ENCODE data around the gene RYR2. TPM values are rescaled to one million over a fixed set of nuclear protein-coding genes. Genes with fewer than 3 reads are reported as not detected.

RYR2 gene
- total RNA-seq, 1 experiment from 2014 or later = 2.3 TPM

DNA sequence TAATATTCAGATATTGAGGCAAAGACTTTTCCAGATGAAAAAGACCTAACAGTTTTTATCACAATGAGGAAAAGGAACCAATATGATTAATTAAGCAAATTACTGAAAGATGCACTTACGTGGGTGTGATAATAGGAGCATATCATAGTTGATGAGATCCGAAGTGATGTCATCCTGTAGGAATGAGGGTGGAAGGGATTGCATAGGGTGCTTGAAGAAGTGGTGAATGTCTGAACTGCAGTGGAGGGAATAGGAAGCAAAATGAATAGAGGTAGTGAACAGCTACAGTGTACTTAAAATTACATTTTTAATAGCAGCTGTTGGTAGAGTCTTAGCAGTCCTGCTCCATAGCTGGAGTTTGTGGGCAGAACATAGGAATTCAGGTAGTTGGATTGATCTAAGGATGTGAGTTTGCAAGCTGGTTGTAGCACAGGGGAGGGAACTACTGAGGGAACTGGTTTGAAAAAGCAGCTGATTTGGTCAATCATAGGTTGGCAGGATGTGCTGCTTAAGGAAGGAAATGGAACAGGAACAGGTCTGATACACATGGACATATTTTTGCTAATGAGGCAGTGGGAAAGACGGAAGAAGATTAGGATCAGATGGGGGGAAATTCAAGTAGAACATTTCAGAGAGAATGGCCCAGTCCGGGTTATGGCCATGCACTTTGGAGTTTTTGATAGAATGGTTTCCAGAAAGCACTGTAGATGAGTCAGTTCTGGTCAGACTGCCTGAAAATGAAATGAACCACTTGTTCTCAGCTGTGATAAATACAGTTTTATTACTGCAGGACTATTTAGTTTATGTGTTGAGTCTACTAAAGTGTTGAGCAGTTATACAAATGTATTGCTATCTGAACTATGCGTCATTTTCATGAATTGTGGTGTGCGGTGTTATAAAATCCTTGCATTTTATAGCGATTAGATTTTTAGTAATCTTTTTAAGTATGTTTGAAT, 155.8 kb downstream of the RYR2 start:
- peak; percentile 27 for DNase-seq (ENCODE audit: low spot score)

GRCh38 chr1:237199026-237199425, 157.0 kb downstream of the RYR2 start:
- peak; percentile 51 for DNase-seq (ENCODE audit: low spot score)

GRCh38 chr1:237201155-237201554, 159.2 kb downstream of the RYR2 start:
- no peak for DNase-seq (ENCODE audit: low spot score)

DNA sequence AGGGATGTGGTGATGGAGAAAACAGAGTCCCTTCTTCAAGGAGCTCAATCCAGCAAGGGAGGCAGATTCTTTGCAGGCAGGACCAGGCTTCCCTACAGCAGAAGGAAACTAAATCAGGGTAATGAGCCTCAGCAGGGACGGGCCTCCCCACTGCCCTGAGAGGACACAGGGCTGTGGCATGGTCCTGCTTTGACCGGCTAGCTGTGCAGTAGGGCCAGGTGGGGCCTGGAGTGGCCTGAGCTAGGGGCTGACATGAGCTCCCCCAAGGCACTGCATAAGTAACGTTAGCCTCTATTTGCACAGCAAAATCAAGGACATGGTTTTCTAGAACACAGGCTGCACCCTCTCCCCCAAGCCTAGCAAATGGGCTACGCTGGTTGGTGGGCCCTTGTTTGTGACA, 162.9 kb downstream of the RYR2 start:
- DNase-seq (ENCODE audit: low spot score) = no peak

- DNase-seq (ENCODE audit: low spot score) = peak; percentile 40
Observed at GRCh38 chr1:237205400-237206064, 163.5 kb downstream of the RYR2 start.

- no peak for DNase-seq (ENCODE audit: low spot score)
Observed at GRCh38 chr1:237206065-237206414, 164.1 kb downstream of the RYR2 start.

- DNase-seq (ENCODE audit: low spot score) = no peak
Observed at GRCh38 chr1:237211031-237211430, 169.0 kb downstream of the RYR2 start.

- DNase-seq (ENCODE audit: low spot score) = no peak
Observed at GRCh38 chr1:237211540-237211939, 169.6 kb downstream of the RYR2 start.

DNA sequence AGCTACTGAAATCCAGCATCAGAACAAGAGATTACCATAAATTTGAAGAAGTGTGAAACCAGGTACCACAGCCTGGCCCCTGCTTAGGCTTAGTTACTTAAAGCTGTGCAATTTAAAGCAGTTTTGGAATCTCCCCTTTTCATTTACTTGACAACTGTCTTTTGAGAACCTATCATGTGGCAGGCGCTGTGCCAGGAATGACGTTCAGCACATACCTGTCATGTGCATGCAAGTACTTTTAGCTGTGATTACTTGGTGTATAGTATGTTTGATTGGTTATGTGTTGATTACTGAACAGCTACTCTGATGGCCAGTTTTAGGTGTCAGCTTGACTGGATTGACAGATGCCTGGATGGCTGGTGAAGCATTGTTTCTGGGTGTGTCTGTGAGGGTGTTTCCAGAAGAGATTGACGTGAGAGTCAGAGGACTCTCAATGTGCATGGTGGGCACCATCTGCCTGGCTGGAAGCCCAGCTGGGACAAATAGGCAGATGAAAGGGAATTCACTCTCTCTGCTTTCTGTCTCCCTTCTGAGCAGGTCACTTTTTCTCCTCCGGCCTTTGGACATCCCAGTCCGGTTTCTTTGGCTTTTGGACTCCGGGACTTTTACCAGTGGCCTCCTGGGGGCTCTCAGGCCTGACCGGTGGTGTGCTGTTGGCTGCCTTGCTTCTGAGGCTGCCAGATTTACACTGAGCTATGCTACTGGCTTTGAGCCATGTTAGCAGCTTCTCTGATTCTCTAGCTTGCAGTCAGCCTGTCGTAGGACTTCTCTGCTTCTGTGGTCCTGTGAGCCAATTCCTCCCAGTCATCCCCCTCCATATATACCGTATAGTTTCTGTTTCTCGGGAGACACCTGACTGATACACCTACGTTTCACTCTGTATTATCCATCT, 178.0 kb downstream of the RYR2 start:
- no peak for DNase-seq (ENCODE audit: low spot score)

- DNase-seq (ENCODE audit: low spot score) = no peak
Observed at GRCh38 chr1:237223419-237223818, 181.4 kb downstream of the RYR2 start.

DNA sequence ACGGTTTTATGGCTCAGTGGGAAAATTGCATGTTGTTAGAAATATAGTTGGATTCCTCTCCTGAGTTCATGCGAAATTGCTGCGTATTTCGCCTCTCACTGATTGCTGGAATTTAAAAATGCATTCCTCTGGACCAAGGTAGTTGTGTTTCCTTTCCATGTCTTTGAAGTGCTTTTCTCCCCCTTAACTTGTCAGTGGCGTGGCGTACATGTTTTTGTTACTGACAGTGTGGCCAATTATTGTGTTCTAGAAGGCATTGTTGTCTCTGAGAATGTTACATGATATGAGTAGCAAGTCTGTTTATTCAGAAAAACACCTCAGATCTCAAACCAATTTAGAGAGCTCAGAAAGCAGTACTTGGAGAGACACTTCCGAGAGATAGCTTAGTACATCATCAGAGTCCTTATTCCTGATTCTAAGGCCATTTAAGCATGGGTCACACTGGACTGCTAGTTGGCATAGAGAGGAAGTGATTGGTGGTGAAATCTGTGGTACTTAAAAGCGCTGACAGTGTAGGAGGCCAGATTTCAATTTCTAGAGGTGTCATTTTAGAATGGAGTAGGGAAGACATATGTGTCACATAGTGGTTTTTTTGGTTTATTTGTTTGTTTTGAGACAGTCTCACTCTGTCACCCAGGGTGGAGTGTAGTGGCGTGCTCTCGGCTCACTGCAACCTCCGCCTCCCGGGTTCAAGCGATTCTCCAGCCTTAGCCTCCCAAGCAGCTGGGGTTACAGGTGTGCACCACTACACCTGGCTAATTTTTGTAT, 184.4 kb downstream of the RYR2 start:
- no peak for DNase-seq (ENCODE audit: low spot score)

DNA sequence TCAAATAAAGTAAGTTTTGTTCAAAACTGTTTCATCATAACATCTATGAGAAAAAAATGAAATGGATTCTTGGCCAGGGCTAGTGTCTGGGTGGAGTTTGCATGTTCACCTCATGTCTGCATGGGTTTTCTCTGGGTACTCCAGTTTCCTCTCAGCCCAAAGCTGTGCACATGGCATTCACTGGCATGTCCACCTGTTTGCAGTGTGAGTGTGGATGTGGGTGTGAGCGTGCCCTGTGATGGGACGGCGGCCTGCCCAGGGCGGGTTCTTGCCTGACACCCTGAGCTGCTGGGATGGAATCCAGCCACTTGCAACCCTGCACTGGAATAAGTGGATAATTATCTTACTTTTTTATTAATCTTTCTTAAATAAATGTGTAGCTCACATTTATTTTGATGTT, 185.5 kb downstream of the RYR2 start:
- no peak for DNase-seq (ENCODE audit: low spot score)

GRCh38 chr1:237228421-237228820, 186.4 kb downstream of the RYR2 start:
- DNase-seq (ENCODE audit: low spot score) = no peak

- no peak for DNase-seq (ENCODE audit: low spot score)
Observed at GRCh38 chr1:237229333-237229732, 187.3 kb downstream of the RYR2 start.

GRCh38 chr1:237232501-237232900, 190.5 kb downstream of the RYR2 start:
- DNase-seq (ENCODE audit: low spot score) = no peak

DNA sequence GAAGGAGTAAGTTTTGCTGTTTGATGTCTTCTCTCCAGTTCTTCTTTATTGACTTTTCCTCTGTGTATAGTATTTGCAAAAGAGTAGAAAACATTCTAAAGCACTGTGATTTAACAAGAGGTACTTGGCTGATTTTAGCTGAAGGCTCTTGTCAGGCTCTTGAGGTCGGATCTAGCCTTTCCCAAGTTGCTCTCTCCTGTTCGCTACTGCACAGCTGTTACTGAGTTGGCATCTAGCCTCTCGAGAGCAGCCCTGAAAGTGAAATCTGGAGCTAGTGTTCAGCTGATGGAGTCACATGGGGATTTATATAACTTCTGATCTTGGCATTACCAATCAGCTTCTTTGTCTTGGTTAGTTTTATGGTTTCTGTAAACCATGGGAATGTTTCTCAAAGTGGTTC, 193.1 kb downstream of the RYR2 start:
- DNase-seq (ENCODE audit: low spot score) = no peak

GRCh38 chr1:237237721-237238120, 195.7 kb downstream of the RYR2 start:
- DNase-seq (ENCODE audit: low spot score) = no peak

- no peak for DNase-seq (ENCODE audit: low spot score)
Observed at GRCh38 chr1:237239248-237239647, 197.3 kb downstream of the RYR2 start.

DNA sequence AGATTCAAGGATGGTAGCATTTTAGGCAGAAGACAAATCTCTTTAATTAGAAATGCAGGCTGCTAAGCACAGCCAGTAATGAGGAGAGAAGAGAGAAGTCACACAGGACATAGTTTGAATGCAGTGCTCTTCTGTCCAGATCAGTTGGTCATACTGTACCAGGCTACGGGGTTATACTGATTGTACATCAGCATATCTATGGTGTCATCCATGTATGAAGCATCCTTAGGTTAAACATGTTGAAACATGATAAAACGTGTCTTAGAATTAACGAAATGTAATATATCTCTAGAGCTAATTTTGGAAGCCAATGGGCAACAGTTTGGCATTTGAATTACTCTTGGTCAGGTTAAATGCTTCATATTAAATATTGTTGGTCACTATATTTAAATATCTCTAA, 199.1 kb downstream of the RYR2 start:
- DNase-seq (ENCODE audit: low spot score) = no peak

- DNase-seq (ENCODE audit: low spot score) = no peak
Observed at GRCh38 chr1:237244778-237245177, 202.8 kb downstream of the RYR2 start.

DNA sequence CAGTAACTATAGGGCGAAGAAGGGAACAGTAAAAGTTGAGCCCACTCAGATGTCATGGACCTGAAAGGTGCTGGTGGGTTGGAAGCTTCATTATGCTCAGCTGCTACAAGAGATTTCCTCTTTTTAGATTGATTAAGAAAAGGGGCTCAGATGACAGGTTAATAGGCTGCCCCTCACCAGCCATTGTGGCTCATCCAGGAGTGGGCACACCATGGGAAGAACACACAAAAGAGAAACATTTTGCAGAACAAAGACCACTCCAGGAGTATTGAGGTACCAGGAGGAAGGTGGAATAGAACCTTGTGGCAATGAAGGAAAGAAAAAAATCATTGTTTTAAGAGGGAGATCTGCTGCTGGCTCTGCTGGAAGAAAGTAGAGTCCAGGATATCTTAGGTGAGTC, 205.5 kb downstream of the RYR2 start:
- DNase-seq (ENCODE audit: low spot score) = no peak
